Mesenchymal stem cell (in vitro differentiated cells and primary cell): Measurements from ENCODE around the gene MB21D2. TPM values are rescaled to one million over a fixed set of nuclear protein-coding genes. Genes with fewer than 3 reads are reported as not detected.
A peak's percentile ranks its signal among the peaks of the same experiment; 100 is the strongest.
"Not testable (repeated sequence)": the region's sequence is repeated elsewhere in the genome, so short reads cannot be mapped to it uniquely, and the experiment has no call there.

Experiments
- DNase-seq: peaks from one replicate; pipeline ENCODE4 v3.0.0-alpha.2; 2013
- H2AFZ ChIP-seq: one replicate; pipeline ENCODE4 v1.6.1; 2013; ENCODE audit warnings: low read depth, mild to moderate bottlenecking, control low read depth, inconsistent platforms, low read length, moderate library complexity
- H2AK5ac ChIP-seq: 2 replicates; pipeline ENCODE4 v1.6.1; 2013; ENCODE audit warnings: low read length, moderate library complexity, mild to moderate bottlenecking, inconsistent platforms; ENCODE audit not compliant: severe bottlenecking
- H2BK120ac ChIP-seq: one replicate; pipeline ENCODE4 v1.6.1; 2013; ENCODE audit warnings: low read depth, mild to moderate bottlenecking, inconsistent platforms, low read length, moderate library complexity
- H2BK12ac ChIP-seq, 2 experiments: one replicate each; pipeline ENCODE4 v1.6.1; 2013; ENCODE audit warnings: inconsistent platforms in 2 of 2, low read length in 2 of 2, mild to moderate bottlenecking in 2 of 2, moderate library complexity in 2 of 2, control low read depth in 1 of 2
- H2BK15ac ChIP-seq: one replicate; pipeline ENCODE4 v1.6.1; 2013; ENCODE audit warnings: mild to moderate bottlenecking, low read depth, inconsistent platforms; ENCODE audit not compliant: poor library complexity, severe bottlenecking
- H2BK5ac ChIP-seq: 2 replicates; pipeline ENCODE4 v1.6.1; 2013; ENCODE audit warnings: low read depth, mild to moderate bottlenecking, low read length, control low read depth, inconsistent platforms; ENCODE audit not compliant: poor library complexity, severe bottlenecking
- H3K14ac ChIP-seq, 2 experiments: one replicate each; pipeline ENCODE4 v1.6.1; 2013; ENCODE audit warnings: inconsistent platforms in 2 of 2, low read length in 2 of 2, control low read depth in 1 of 2, mild to moderate bottlenecking in 1 of 2, moderate library complexity in 1 of 2
- H3K18ac ChIP-seq, 2 experiments: one replicate each; pipeline ENCODE4 v1.6.1; 2013; ENCODE audit warnings: inconsistent platforms in 2 of 2, low read length in 2 of 2, control low read depth in 1 of 2, low read depth in 1 of 2, mild to moderate bottlenecking in 1 of 2
- H3K23ac ChIP-seq, 2 experiments: one replicate each; pipeline ENCODE4 v1.6.1; 2013; ENCODE audit warnings: inconsistent platforms in 2 of 2, low read length in 2 of 2, mild to moderate bottlenecking in 2 of 2, moderate library complexity in 2 of 2, control low read depth in 1 of 2
- H3K27ac ChIP-seq: 2 replicates; pipeline ENCODE4 v1.5.1; 2013; ENCODE audit warnings: mild to moderate bottlenecking, moderate library complexity, low read length, control low read depth, inconsistent platforms; ENCODE audit not compliant: poor library complexity, severe bottlenecking
- H3K27me3 ChIP-seq, 2 experiments: 2 replicates each; pipeline versions ENCODE4 v1.6.1 to v1.7.0; 2013; ENCODE audit warnings: low read length in 2 of 2, mild to moderate bottlenecking in 2 of 2, moderate library complexity in 2 of 2, control low read depth in 1 of 2, inconsistent platforms in 1 of 2; ENCODE audit not compliant: control insufficient read depth in 1 of 2, insufficient read depth in 1 of 2
- H3K36me3 ChIP-seq, 2 experiments: 2 replicates each; pipeline versions ENCODE4 v1.6.1 to v1.7.0; 2013; ENCODE audit warnings: low read length in 2 of 2, control low read depth in 1 of 2, inconsistent platforms in 1 of 2, low read depth in 1 of 2, mild to moderate bottlenecking in 1 of 2; ENCODE audit not compliant: insufficient read depth in 2 of 2, control insufficient read depth in 1 of 2
- H3K4ac ChIP-seq, 2 experiments: one replicate each; pipeline ENCODE4 v1.6.1; 2013; ENCODE audit warnings: inconsistent platforms in 2 of 2, low read length in 2 of 2, mild to moderate bottlenecking in 2 of 2, moderate library complexity in 2 of 2, control low read depth in 1 of 2, low read depth in 1 of 2
- H3K4me1 ChIP-seq: 2 replicates; pipeline ENCODE4 v1.6.1; 2013; ENCODE audit warnings: low read depth, low read length, control low read depth; ENCODE audit not compliant: control insufficient read depth, insufficient read depth
- H3K4me2 ChIP-seq: 2 replicates; pipeline ENCODE4 v1.6.1; 2013; ENCODE audit warnings: low read length, mild to moderate bottlenecking, inconsistent platforms; ENCODE audit not compliant: poor library complexity, severe bottlenecking
- H3K4me3 ChIP-seq, 2 experiments: 2 replicates each; pipeline versions ENCODE4 v1.5.1 to v1.7.0; 2013; ENCODE audit warnings: low read length in 2 of 2, mild to moderate bottlenecking in 2 of 2, control low read depth in 1 of 2, low read depth in 1 of 2; ENCODE audit not compliant: insufficient read depth in 1 of 2
- H3K79me1 ChIP-seq: replicated peaks from 2 replicates; pipeline ENCODE4 v1.6.1; 2013; ENCODE audit warnings: mild to moderate bottlenecking, control low read depth, low read length, inconsistent platforms; ENCODE audit not compliant: poor library complexity, severe bottlenecking
- H3K9ac ChIP-seq: 2 replicates; pipeline ENCODE4 v1.7.0; 2013; ENCODE audit warnings: mild to moderate bottlenecking, low read length, moderate library complexity
- H3K9me3 ChIP-seq: 2 replicates; pipeline ENCODE4 v1.7.0; 2013; ENCODE audit warnings: mild to moderate bottlenecking, low read length; ENCODE audit not compliant: control insufficient read depth
- H4K8ac ChIP-seq: one replicate; pipeline ENCODE4 v1.6.1; 2013; ENCODE audit warnings: inconsistent platforms, mild to moderate bottlenecking, low read length, moderate library complexity
- H4K91ac ChIP-seq: one replicate; pipeline ENCODE4 v1.6.1; 2013; ENCODE audit warnings: mild to moderate bottlenecking, low read length, inconsistent platforms
- WGBS: methylation state at CpG from one replicate; pipeline ENCODE4 v1.1.7; 2013; ENCODE audit warnings: mixed read lengths; 5-methylcytosine and 5-hydroxymethylcytosine counted together
- polyA plus RNA-seq, 2 experiments: library from polyadenylated mRNA; stranded (reverse); fragments of 200-250 nt; gene quantifications; one replicate each; pipeline ENCODE4 v1.2.3, GENCODE V29; 2013

The MB21D2 gene
- 4.7 TPM for polyA plus RNA-seq (2013, experiment 1 of 2)
- polyA plus RNA-seq (2013, experiment 2 of 2), result 4.6 TPM

DNA sequence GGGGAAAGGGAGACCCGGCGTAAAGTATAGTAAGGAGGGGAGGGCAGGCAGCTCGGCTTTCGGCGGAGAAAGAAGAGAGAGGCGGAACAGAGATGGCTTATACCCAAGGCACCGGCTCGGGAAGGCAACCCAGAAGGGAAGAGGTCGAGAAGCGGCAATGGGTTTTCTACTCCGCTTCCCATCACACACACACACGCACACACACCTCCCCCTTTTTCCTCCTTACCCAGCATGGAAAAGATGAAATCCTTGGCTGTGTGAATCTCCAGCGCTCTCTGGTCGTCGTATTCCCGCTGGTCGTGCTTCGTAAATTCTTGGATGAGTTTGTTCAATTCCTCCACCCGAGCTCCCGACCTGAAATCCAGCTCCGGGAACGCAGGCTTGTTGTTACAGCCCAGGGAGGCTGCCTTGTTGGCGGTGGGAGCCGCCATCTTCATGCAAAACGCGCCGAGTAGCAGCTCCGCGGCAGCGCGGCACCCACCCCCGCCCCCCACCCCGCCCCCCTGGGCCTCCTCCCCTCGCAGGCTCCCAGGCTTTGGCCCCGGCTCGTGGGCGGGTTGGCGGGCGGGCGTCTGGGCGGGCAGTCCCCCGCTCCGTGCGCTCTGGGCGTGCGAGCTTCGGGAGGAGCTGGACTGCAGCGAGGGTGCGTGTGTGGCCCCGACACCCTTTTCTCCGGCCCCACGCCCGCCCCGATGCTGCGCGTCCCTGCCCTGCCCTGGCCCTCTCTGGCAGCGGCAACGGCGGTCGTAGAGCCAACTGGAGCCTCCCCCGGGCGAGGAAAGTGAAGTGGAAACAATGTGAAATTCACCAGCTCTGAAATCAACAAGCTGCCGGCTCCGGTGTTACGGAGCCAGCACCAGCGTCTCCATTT, at the start of gene MB21D2:
Gene MB21D2, minus strand, starts transcription at position 453 of the 871 bp plus-strand sequence. Its CDS starts 16 bp downstream, at position 437.
- Histone ChIP-seq H4K91ac (peak within 1 kb of the TSS; percentile 77), H3K9ac (peak within 1 kb of the TSS; percentile 89), H2AK5ac (no peak within 1 kb of the TSS), H2BK120ac (peak within 1 kb of the TSS; percentile 89), H3K14ac (peak within 1 kb of the TSS; percentile 6 to 80), H2BK15ac (peak within 1 kb of the TSS; percentile 95), H3K4me1 (peaks cover 5% of the 10 kb centered on the region), H3K27ac (peak within 1 kb of the TSS; percentile 94), H3K79me1 (peaks cover 4% of the 10 kb centered on the region), H3K27me3 (peaks cover 0 to 6% of the 10 kb centered on the region in 2 experiments), H3K4me2 (peak within 1 kb of the TSS; percentile 90), H2BK5ac (peak within 1 kb of the TSS; percentile 89), H3K9me3 (no peaks in the 10 kb centered on the region), H3K36me3 (no peaks in the 10 kb centered on the region), H3K4me3 (peak within 1 kb of the TSS; percentile 70 to 98), H2AFZ (peak within 1 kb of the TSS; percentile 85), H4K8ac (peak within 1 kb of the TSS; percentile 65), H3K18ac (peak within 1 kb of the TSS; percentile 73 to 80), H3K23ac (peak within 1 kb of the TSS in 1 of 2 experiments; percentile 83), H3K4ac (peak within 1 kb of the TSS; percentile 62 to 81), H2BK12ac (peak within 1 kb of the TSS; percentile 75 to 83)
- peak; percentile 90 for DNase-seq
- WGBS, result 0% methylated on average over 50 of the region's 66 CpGs

GRCh38 chr3:192964959-192965719, 47.5 kb upstream of the MB21D2 start:
- not testable (repeated sequence) for H2BK15ac ChIP-seq, H2AK5ac ChIP-seq, H3K27me3 ChIP-seq, H4K8ac ChIP-seq, H2BK5ac ChIP-seq, H3K23ac ChIP-seq, H3K4me2 ChIP-seq, H3K18ac ChIP-seq, H3K9ac ChIP-seq, H3K4me3 ChIP-seq, H3K9me3 ChIP-seq, DNase-seq, H3K27ac ChIP-seq, H2AFZ ChIP-seq, H3K79me1 ChIP-seq, H2BK120ac ChIP-seq, H4K91ac ChIP-seq, H2BK12ac ChIP-seq, H3K36me3 ChIP-seq, H3K14ac ChIP-seq, H3K4me1 ChIP-seq, H3K4ac ChIP-seq
- WGBS, result 95% methylated on average over 14 of the region's 21 CpGs

DNA sequence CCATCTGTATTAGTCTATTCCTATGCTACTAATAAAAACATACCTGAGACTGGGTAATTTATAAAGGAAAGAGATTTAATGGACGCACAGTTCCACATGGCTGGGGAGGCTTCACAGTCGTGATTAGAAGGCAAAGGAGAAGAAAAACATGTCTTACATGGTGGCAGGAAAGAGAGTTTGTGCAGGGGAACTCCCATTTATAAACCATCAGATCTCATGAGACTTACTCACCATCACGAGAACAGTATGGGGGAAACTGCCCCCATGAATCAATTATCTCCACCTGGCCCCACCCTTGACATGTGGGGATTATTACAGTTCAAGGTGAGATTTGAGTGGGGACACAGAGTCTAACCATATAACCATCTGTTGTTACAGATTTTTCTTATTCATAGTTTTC, 42.1 kb upstream of the MB21D2 start:
- 76% methylated on average over 3 of the region's 3 CpGs for WGBS
- Histone ChIP-seq H2BK12ac (no peak overlapping the region), H4K8ac (no peak overlapping the region), H2BK5ac (no peak overlapping the region), H3K79me1 (no peaks in the 10 kb centered on the region), H3K4me2 (no peak overlapping the region), H3K9ac (no peak overlapping the region), H2AFZ (no peak overlapping the region), H3K4me1 (no peaks in the 10 kb centered on the region), H3K14ac (no peak overlapping the region), H3K27ac (no peak overlapping the region), H3K4me3 (no peak overlapping the region), H2BK15ac (no peak overlapping the region), H3K36me3 (no peaks in the 10 kb centered on the region), H3K4ac (no peak overlapping the region), H2BK120ac (no peak overlapping the region), H3K23ac (no peak overlapping the region), H3K27me3 (no peaks in the 10 kb centered on the region), H2AK5ac (no peak overlapping the region), H4K91ac (no peak overlapping the region), H3K9me3 (no peaks in the 10 kb centered on the region), H3K18ac (no peak overlapping the region)
- DNase-seq, result no peak
